ENCODE measurements around the gene RDX.

The RDX gene

GRCh38 chr11:110133160-110133559 lies 163.3 kb downstream of the RDX start:
- no peak for DNase-seq (ENCODE audit: low read depth in 1 of 2, low spot score in 1 of 2)

DNA sequence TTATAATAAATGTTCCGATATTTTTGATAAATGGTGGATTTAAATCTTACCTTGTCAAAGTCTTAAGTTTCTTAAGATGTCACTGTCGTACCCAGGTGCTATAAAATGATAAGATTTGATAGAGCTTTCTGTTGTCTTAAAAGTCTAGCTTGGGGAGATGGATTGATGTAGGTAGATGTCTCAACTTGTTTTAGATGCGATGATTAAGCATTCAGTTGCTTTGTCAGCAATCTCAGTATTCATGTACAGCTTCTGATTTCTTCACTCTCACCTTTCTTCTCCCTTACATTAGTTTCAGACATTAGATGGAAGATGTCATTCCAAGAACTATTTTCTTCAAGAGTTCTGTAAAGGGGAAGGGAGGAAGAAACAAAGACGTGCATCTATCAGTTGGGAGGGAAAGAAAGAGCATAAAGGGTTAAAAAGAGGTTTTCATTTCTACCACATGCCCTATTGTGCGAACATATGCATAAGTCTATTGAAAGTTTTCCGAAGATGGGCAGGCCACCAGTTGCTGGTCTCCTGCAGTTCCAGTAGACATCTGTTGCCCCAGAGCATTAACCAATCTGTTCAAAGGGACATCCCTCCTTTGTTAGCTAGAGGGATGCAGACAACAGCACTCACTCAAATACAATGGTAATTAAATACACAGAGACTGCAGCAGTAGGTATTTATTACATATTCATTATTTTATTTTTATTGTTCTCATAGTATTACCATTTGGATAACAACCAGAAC lies 164.9 kb downstream of the RDX start:
- DNase-seq (ENCODE audit: low read depth in 1 of 2, low spot score in 1 of 2): no peak

- DNase-seq (ENCODE audit: low read depth in 1 of 2, low spot score in 1 of 2): no peak
Measured at GRCh38 chr11:110130642-110131238, 165.7 kb downstream of the RDX start.

- no peak for DNase-seq (ENCODE audit: low read depth in 1 of 2, low spot score in 1 of 2)
Measured at GRCh38 chr11:110128161-110128560, 168.3 kb downstream of the RDX start.

GRCh38 chr11:110126936-110127335 lies 169.5 kb downstream of the RDX start:
- DNase-seq (ENCODE audit: low read depth in 1 of 2, low spot score in 1 of 2): no peak

- DNase-seq (ENCODE audit: low read depth in 1 of 2, low spot score in 1 of 2): no peak
Measured at GRCh38 chr11:110125632-110126031, 170.8 kb downstream of the RDX start.
